GM18498 (cell line): ENCODE results near the gene POLR2C.
A peak's percentile ranks its signal among the peaks of the same experiment; 100 is the strongest.

Experiments
- ATAC-seq: cut with Tn5 transposase; IDR thresholded peaks from one replicate; pipeline ENCODE4 v1.9.1; 2021; ENCODE audit warnings: mild to moderate bottlenecking, moderate library complexity; ENCODE audit not compliant: unreplicated experiment

Gene POLR2C

DNA sequence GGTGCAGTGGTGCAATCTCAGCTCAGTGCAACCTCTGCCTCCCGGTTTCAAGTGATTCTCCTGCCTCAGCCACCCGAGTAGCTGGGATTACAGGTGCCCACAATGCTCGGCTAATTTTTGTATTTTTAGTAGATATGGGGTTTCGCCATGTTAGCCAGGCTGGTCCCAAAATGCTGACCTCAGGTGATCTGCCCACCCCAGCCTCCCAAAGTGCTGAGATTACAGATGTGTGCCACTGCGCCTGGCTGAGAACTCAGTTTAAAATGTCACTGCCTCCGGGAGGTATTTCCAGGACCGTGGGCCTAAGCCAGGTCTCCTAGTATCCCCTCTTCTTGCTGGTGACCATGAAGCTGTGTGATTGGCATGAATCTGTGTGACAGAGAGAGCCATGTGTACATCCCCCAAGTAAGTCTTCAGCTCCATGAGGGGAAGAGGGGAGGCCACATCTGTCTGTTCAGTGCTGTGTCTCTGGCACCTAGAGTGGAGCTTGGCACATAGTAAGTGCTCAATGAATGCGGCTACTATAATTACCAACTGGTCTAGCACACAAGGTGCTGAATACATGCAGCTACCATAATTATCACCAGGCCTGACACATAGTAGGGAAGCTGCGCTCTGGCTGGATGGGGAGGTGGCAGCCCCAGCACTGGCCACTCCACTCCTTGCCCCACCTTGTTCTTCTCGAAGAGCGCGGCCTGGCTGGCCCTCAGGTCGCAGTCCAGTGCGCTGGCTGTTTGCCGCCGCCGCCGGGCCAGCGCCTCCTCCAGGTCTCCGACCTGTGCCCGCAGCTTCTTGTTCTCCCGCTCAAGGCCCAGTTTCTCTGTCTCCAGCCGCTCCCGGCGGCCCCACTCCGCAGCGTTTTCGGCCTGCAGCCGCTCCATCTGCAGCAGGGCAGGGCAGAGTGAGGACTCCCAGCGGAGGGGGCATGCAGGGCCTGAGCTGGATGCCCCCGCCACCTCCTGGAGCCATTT lies 55.2 kb downstream of the POLR2C start:
- ATAC-seq, result no peak

DNA sequence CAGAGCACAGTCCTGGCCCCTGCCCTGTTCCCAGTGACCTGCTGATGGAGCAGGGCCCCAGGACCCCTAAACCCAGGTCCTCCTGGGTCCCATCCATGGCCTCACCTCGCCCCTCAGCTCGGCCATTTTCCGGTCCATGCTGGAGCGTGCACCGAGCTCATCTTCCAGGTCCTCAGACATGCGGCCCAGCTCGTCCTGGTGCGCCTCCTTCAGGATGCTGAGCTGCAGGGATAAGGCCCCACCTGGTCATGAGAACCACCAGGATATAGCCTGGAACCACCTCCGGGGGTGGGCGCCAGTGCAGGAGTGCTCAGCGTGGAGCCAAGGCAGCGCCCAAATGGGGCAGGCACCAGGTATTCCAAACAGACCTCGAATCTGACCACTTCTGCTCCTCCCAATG lies 56.0 kb downstream of the POLR2C start:
- no peak for ATAC-seq

DNA sequence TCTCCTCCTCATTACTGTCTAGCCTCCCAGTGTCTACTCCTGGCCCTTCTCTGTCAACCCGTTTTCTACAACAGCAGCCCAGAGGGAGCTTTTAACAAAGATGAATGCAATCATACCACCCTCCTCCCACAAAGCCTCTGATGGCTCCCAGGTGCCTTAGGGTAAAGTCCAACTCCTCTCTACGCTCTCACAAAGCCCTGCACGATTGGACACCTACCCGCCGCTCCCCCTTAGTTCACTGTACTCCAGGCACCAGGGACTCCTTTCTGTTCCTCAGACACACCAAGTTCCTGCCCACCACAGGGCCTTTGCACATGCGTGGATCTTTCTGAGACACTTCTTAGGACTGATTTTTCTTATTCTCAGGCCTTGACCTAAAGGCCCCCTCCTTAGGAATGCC lies 56.4 kb downstream of the POLR2C start:
- ATAC-seq, result no peak

DNA sequence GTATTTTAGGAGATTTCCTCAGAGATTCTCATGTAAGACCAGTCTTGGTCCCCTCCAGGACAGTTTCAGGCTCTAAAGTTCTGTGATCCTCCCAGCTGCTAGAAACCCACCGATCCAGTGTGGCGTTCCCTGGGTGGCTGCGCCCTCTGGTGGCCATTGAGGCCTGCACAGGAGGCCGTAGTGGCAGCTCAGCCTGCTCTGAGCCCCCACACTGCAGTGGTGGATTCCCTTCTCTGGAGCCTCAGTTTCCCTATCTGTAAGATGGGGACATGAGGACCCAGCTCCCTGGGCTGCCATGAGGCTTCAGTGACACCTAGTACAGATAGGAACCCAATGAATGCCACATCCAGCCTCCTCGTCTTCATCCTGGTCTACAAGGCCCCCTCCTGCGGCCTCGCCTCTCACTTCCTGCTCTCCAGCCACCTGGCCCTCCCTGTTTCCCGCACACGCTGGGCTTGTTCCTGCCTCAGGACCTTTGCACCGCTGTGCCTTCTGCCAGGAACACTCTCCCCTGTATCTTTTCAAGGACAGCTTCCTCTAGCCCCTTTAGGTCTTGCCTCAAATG lies 57.4 kb downstream of the POLR2C start:
- peak; percentile 71 for ATAC-seq
